H9 (cell line): Measurements from ENCODE around the gene ARID1B. TPM values are rescaled to one million over a fixed set of nuclear protein-coding genes. Genes with fewer than 3 reads are reported as not detected.

Source experiments
- DNase-seq: peaks from one replicate; pipeline ENCODE4 v3.0.0-alpha.2; 2017
- H2AFZ ChIP-seq: one replicate; pipeline ENCODE4 v1.6.1; 2013; ENCODE audit warnings: mild to moderate bottlenecking, low read length, control low read depth, moderate library complexity
- H2AK5ac ChIP-seq: 2 replicates; pipeline ENCODE4 v1.6.1; 2013; ENCODE audit warnings: low read length, control low read depth, mixed read lengths; ENCODE audit not compliant: insufficient read length
- H2BK120ac ChIP-seq: one replicate; pipeline ENCODE4 v1.6.1; 2013; ENCODE audit warnings: low read depth, mild to moderate bottlenecking, low read length, control low read depth, inconsistent platforms; ENCODE audit not compliant: poor library complexity, severe bottlenecking
- H2BK12ac ChIP-seq: 2 replicates; pipeline ENCODE4 v1.6.1; 2013; ENCODE audit warnings: low read length, control low read depth, mixed read lengths, low read depth; ENCODE audit not compliant: insufficient read length
- H2BK15ac ChIP-seq: 2 replicates; pipeline ENCODE4 v1.6.1; 2013; ENCODE audit warnings: low read depth, low read length, control low read depth
- H2BK20ac ChIP-seq: one replicate; pipeline ENCODE4 v1.6.1; 2013; ENCODE audit warnings: low read depth, mild to moderate bottlenecking, low read length, control low read depth, inconsistent platforms; ENCODE audit not compliant: poor library complexity, severe bottlenecking
- H2BK5ac ChIP-seq: 2 replicates; pipeline ENCODE4 v1.6.1; 2013; ENCODE audit warnings: low read length, control low read depth, mixed read lengths; ENCODE audit not compliant: insufficient read length
- H3K14ac ChIP-seq: 2 replicates; pipeline ENCODE4 v1.6.1; 2013; ENCODE audit warnings: low read length, control low read depth; ENCODE audit not compliant: insufficient read depth
- H3K18ac ChIP-seq: 2 replicates; pipeline ENCODE4 v1.6.1; 2013; ENCODE audit warnings: low read depth, mild to moderate bottlenecking, mixed read lengths, low read length, control low read depth; ENCODE audit not compliant: insufficient read length
- H3K23ac ChIP-seq: 2 replicates; pipeline ENCODE4 v1.6.1; 2013; ENCODE audit warnings: low read length, control low read depth, mixed read lengths, low read depth; ENCODE audit not compliant: insufficient read length
- H3K23me2 ChIP-seq: 2 replicates; pipeline ENCODE4 v1.6.1; 2013; ENCODE audit warnings: low read depth, mild to moderate bottlenecking, mixed read lengths, low read length, control low read depth; ENCODE audit not compliant: insufficient read length, poor library complexity, severe bottlenecking
- H3K27ac ChIP-seq: 2 replicates; pipeline ENCODE4 v1.5.1; 2013; ENCODE audit warnings: low read length, control low read depth, mixed read lengths, low read depth; ENCODE audit not compliant: insufficient read length
- H3K27me3 ChIP-seq: 2 replicates; pipeline ENCODE4 v1.6.1; 2013; ENCODE audit warnings: low read length, control low read depth, inconsistent platforms; ENCODE audit not compliant: insufficient read depth
- H3K4ac ChIP-seq: 2 replicates; pipeline ENCODE4 v1.6.1; 2013; ENCODE audit warnings: low read depth, mild to moderate bottlenecking, control low read depth, inconsistent platforms, low read length, moderate library complexity
- H3K4me1 ChIP-seq: 2 replicates; pipeline ENCODE4 v1.6.1; 2013; ENCODE audit warnings: low read length, control low read depth, inconsistent platforms; ENCODE audit not compliant: insufficient read depth
- H3K4me2 ChIP-seq: 2 replicates; pipeline ENCODE4 v1.6.1; 2013; ENCODE audit warnings: low read length, control low read depth, mixed read lengths; ENCODE audit not compliant: insufficient read length, insufficient read depth
- H3K56ac ChIP-seq: 2 replicates; pipeline ENCODE4 v1.6.1; 2013; ENCODE audit warnings: low read depth, mild to moderate bottlenecking, mixed read lengths, low read length, control low read depth; ENCODE audit not compliant: insufficient read length
- H3K79me1 ChIP-seq: 2 replicates; pipeline ENCODE4 v1.6.1; 2013; ENCODE audit warnings: low read depth, mild to moderate bottlenecking, moderate library complexity, low read length, control low read depth, inconsistent platforms; ENCODE audit not compliant: insufficient read depth, poor library complexity, severe bottlenecking
- H3K79me2 ChIP-seq: 2 replicates; pipeline ENCODE4 v1.6.1; 2013; ENCODE audit warnings: low read length, control low read depth, inconsistent platforms; ENCODE audit not compliant: insufficient read depth
- H3K9ac ChIP-seq: 2 replicates; pipeline ENCODE4 v1.6.1; 2013; ENCODE audit warnings: low read length, control low read depth, mixed read lengths; ENCODE audit not compliant: insufficient read length; ENCODE audit errors: extremely low read depth
- H3K9me3 ChIP-seq: one replicate; pipeline ENCODE4 v1.6.1; 2013; ENCODE audit warnings: low read depth, low read length, inconsistent platforms; ENCODE audit not compliant: control insufficient read depth
- H3T11ph ChIP-seq: one replicate; pipeline ENCODE4 v1.6.1; 2013; ENCODE audit warnings: mild to moderate bottlenecking, low read length, control low read depth, inconsistent platforms
- H4K20me1 ChIP-seq: one replicate; pipeline ENCODE4 v1.6.1; 2013; ENCODE audit not compliant: control insufficient read depth, insufficient read length, insufficient read depth
- H4K5ac ChIP-seq: 2 replicates; pipeline ENCODE4 v1.6.1; 2013; ENCODE audit warnings: low read depth, mild to moderate bottlenecking, mixed read lengths, low read length, control low read depth; ENCODE audit not compliant: insufficient read length
- H4K8ac ChIP-seq: replicated peaks from 2 replicates; pipeline ENCODE4 v1.6.1; 2013; ENCODE audit warnings: low read length, control low read depth, mixed read lengths, low read depth; ENCODE audit not compliant: insufficient read length
- H4K91ac ChIP-seq: 2 replicates; pipeline ENCODE4 v1.6.1; 2013; ENCODE audit warnings: low read depth, mild to moderate bottlenecking, moderate library complexity, mixed read lengths, low read length, control low read depth; ENCODE audit not compliant: insufficient read length
- H3K27ac Mint-ChIP-seq, 3 experiments: 2 replicates in 2 of 3; 3 replicates in 1 of 3; pipeline ENCODE4 v1.8.0; 2020 to 2021; ENCODE audit warnings: mixed read lengths in 3 of 3, mild to moderate bottlenecking in 1 of 3, moderate library complexity in 1 of 3
- H3K27me3 Mint-ChIP-seq: 2 replicates; pipeline ENCODE4 v1.8.0; 2021; ENCODE audit warnings: low read depth, mild to moderate bottlenecking, moderate library complexity, mixed read lengths
- H3K36me3 Mint-ChIP-seq, 3 experiments: 2 replicates in 2 of 3; 3 replicates in 1 of 3; pipeline ENCODE4 v1.8.0; 2020 to 2021; ENCODE audit warnings: low read depth in 3 of 3, mixed read lengths in 3 of 3; ENCODE audit not compliant: insufficient read depth in 1 of 3
- H3K4me1 Mint-ChIP-seq, 2 experiments: 2 replicates each; pipeline ENCODE4 v1.8.0; 2020; ENCODE audit warnings: mixed read lengths in 2 of 2
- H3K4me3 Mint-ChIP-seq, 2 experiments: 2 replicates in 1 of 2; 3 replicates in 1 of 2; pipeline ENCODE4 v1.8.0; 2020 to 2021; ENCODE audit warnings: mild to moderate bottlenecking in 2 of 2, mixed read lengths in 2 of 2, moderate library complexity in 1 of 2
- H3K9me3 Mint-ChIP-seq, 2 experiments: 2 replicates in 1 of 2; 3 replicates in 1 of 2; pipeline ENCODE4 v1.8.0; 2020; ENCODE audit warnings: mild to moderate bottlenecking in 2 of 2, mixed read lengths in 2 of 2, moderate library complexity in 1 of 2
- WGBS: extraction: QIAGEN DNeasy Blood & Tissue Kit; methylation state at CpG from one replicate; pipeline ENCODE4 v1.1.7; 2013; ENCODE audit warnings: missing lambda C conversion rate, low lambda C conversion rate, mixed read lengths; ENCODE audit not compliant: insufficient read length; ENCODE audit errors: extremely low coverage; 5-methylcytosine and 5-hydroxymethylcytosine counted together
- total RNA-seq: library from RNA; stranded (reverse); gene quantifications from 2 replicates; pipeline ENCODE4 v1.2.1, GENCODE V29; 2021
- TF ChIP-seq, protein P1 (sequence below): fragments of 200-600 bp; sonication (generic); conservative IDR thresholded peaks from 3 replicates; pipeline ENCODE4 v1.8.0; 2021; ENCODE audit warnings: antibody characterized with exemption, mild to moderate bottlenecking

Gene ARID1B
- total RNA-seq, 1 experiment from 2014 or later = 88.2 TPM

DNA sequence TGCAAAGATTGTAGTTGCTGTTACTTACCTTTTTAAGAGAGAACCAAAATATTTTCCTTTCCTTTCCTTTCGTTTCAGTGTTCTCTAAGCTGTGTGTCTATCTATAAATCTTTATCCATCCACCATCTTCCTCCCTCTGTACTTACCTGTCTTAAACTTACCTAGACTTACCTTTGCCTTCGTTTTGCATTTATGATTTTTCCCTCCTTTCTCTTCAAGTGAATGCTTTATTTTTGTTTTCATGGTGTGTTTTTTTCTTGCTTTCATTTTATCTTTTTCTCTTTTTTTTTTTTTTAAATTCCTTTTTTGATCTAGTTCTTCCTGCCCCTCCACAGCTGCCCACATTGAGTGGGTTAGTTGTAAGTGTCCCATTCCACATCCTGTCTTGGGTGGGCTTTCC is 26.2 kb downstream of the ARID1B start:
- no peak overlapping the region for H4K91ac ChIP-seq
- Mint-ChIP-seq H3K4me3 (no peak overlapping the region), H3K9me3 (no peaks in the 10 kb centered on the region), H3K27me3 (no peaks in the 10 kb centered on the region), H3K4me1 (peaks cover 41 to 44% of the 10 kb centered on the region in 2 experiments), H3K27ac (no peak overlapping the region; a peak in 1 of 7 replicates), H3K36me3 (peaks cover 0 to 4% (median 0%) of the 10 kb centered on the region in 3 experiments; a peak in 1 of 7 replicates)
- H2BK15ac ChIP-seq = no peak overlapping the region
- no peaks in the 10 kb centered on the region for H3K23me2 ChIP-seq
- no peak overlapping the region for H2AFZ ChIP-seq
- peaks cover 39% of the 10 kb centered on the region for H3K79me2 ChIP-seq
- H3K9me3 ChIP-seq = no peaks in the 10 kb centered on the region
- no peaks in the 10 kb centered on the region for H3K27me3 ChIP-seq
- TF ChIP-seq, protein P1, sequence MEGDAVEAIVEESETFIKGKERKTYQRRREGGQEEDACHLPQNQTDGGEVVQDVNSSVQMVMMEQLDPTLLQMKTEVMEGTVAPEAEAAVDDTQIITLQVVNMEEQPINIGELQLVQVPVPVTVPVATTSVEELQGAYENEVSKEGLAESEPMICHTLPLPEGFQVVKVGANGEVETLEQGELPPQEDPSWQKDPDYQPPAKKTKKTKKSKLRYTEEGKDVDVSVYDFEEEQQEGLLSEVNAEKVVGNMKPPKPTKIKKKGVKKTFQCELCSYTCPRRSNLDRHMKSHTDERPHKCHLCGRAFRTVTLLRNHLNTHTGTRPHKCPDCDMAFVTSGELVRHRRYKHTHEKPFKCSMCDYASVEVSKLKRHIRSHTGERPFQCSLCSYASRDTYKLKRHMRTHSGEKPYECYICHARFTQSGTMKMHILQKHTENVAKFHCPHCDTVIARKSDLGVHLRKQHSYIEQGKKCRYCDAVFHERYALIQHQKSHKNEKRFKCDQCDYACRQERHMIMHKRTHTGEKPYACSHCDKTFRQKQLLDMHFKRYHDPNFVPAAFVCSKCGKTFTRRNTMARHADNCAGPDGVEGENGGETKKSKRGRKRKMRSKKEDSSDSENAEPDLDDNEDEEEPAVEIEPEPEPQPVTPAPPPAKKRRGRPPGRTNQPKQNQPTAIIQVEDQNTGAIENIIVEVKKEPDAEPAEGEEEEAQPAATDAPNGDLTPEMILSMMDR = no peak
- no peak overlapping the region for H2AK5ac ChIP-seq
- WGBS = no CpG with 5 or more reads among the region's 2 CpGs
- DNase-seq = no peak
- no peak overlapping the region for H2BK5ac ChIP-seq
- no peak overlapping the region for H2BK120ac ChIP-seq
- H4K5ac ChIP-seq = no peak overlapping the region
- H3K27ac ChIP-seq = no peak overlapping the region
- no peak overlapping the region for H3K14ac ChIP-seq
- peaks cover 8% of the 10 kb centered on the region for H3K79me1 ChIP-seq
- no peaks in the 10 kb centered on the region for H4K20me1 ChIP-seq
- H3K56ac ChIP-seq = no peak overlapping the region
- H3K4ac ChIP-seq = no peak overlapping the region
- no peak overlapping the region for H2BK12ac ChIP-seq
- H3K4me1 ChIP-seq = peaks cover 3% of the 10 kb centered on the region; the same call in 1 of the 2 replicates
- H2BK20ac ChIP-seq = no peak overlapping the region
- H3T11ph ChIP-seq = no peak overlapping the region
- H3K4me2 ChIP-seq = no peak overlapping the region
- no peak overlapping the region for H3K9ac ChIP-seq
- H3K23ac ChIP-seq = no peak overlapping the region
- no peak overlapping the region for H3K18ac ChIP-seq
- H4K8ac ChIP-seq = no peak overlapping the region
